Measurements from ENCODE around the gene RANGAP1. TPM values are rescaled to one million over a fixed set of nuclear protein-coding genes. Genes with fewer than 3 reads are reported as not detected.

Gene RANGAP1
- total and polyA plus RNA-seq, 2 of the 13 experiments (the other 11 are each of a cell fraction or from before 2014, with no cell fraction given), result 51.8 to 83.9 TPM

GRCh38 chr22:41197038-41197972 is 88.7 kb downstream of the RANGAP1 start (continued):
- TF ChIP-seq ZSCAN21 (CRISPR knock-in tag; IDR thresholded peaks at IDR 0.05; ENCODE audit: borderline replicate concordance), result peak; percentile 63; the same call in 1 of the 2 replicates
- no peak for TF ChIP-seq JDP2 (CRISPR knock-in tag; IDR thresholded peaks at IDR 0.05; ENCODE audit: borderline replicate concordance)
- TF ChIP-seq ZNF781 (CRISPR knock-in tag; IDR thresholded peaks at IDR 0.05; ENCODE audit: borderline replicate concordance, not compliant biosample characterization), result peak; percentile 5
- TF ChIP-seq SP2 (CRISPR knock-in tag; IDR thresholded peaks at IDR 0.05), result peak; percentile 72
- no peak for TF ChIP-seq ZFP37 (CRISPR knock-in tag; IDR thresholded peaks at IDR 0.05; ENCODE audit: borderline replicate concordance)
- peak; percentile 23; the same call in 1 of the 2 replicates for TF ChIP-seq NFKB2 (CRISPR knock-in tag; IDR thresholded peaks at IDR 0.05; ENCODE audit: borderline replicate concordance)
- 0 out of 2 replicates have a peak, but pooled peaks have one; percentile 61 for TF ChIP-seq ZMAT3 (CRISPR knock-in tag; conservative IDR thresholded peaks at IDR 0.05)
- no peak for TF ChIP-seq ZNF713 (CRISPR knock-in tag; IDR thresholded peaks at IDR 0.05)
- TF ChIP-seq ZNF543 (CRISPR knock-in tag; IDR thresholded peaks at IDR 0.05), result peak; percentile 30; the same call in 1 of the 2 replicates
- peak; percentile 26; the same call in 1 of the 2 replicates for TF ChIP-seq KDM2A (CRISPR knock-in tag; IDR thresholded peaks at IDR 0.05; ENCODE audit: borderline replicate concordance, low read depth)
- no peak; the same call in 1 of the 2 replicates for TF ChIP-seq ZFP91 (CRISPR knock-in tag; IDR thresholded peaks at IDR 0.05; ENCODE audit: borderline replicate concordance)
- TF ChIP-seq MLLT10 (CRISPR knock-in tag; IDR thresholded peaks at IDR 0.05), result no peak
- TF ChIP-seq PBX2 (CRISPR knock-in tag; IDR thresholded peaks at IDR 0.05), result no peak
- no peak for TF ChIP-seq ZBTB10 (CRISPR knock-in tag; IDR thresholded peaks at IDR 0.05; ENCODE audit: borderline replicate concordance)
- TF ChIP-seq POLR2G (IDR thresholded peaks at IDR 0.05; ENCODE audit: low read depth, low read length), result peak; percentile 32; the same call in 1 of the 2 replicates
- TF ChIP-seq ZNF512B (CRISPR knock-in tag; IDR thresholded peaks at IDR 0.05; ENCODE audit: borderline replicate concordance), result no peak; the same call in 1 of the 2 replicates
- TF ChIP-seq HINFP (CRISPR knock-in tag; IDR thresholded peaks at IDR 0.05; ENCODE audit: low read depth), result no peak; the same call in 1 of the 2 replicates
